GM12878 (cell line): ENCODE results near the gene COL3A1. TPM values are rescaled to one million over a fixed set of nuclear protein-coding genes. Genes with fewer than 3 reads are reported as not detected.

ENCODE experiments used
- MTA2 ChIP-seq: fragments of 450-650 bp; IDR thresholded peaks from 2 replicates; pipeline ENCODE4 v1.6.1; 2016; ENCODE audit warnings: low read depth, mild to moderate bottlenecking, moderate library complexity
- POU2F2 ChIP-seq: IDR thresholded peaks from 3 replicates; pipeline ENCODE4 v1.6.1; 2011; ENCODE audit warnings: low read depth, mild to moderate bottlenecking, low read length, borderline replicate concordance
- SMARCA5 ChIP-seq: fragments of 450-650 bp; IDR thresholded peaks from 2 replicates; pipeline ENCODE4 v1.6.1; 2017; ENCODE audit warnings: mild to moderate bottlenecking
- SMC3 ChIP-seq: IDR thresholded peaks from 2 replicates; pipeline ENCODE4 v1.6.1; 2011; ENCODE audit warnings: low read length, improper control_type of control experiment, borderline replicate concordance
- polyA plus RNA-seq, 11 experiments: library from polyadenylated mRNA; depleted of rRNA in 4 of 11; unstranded in 6 of 11; stranded (reverse) in 5 of 11; fragments of >200 nt; fragmentation: Nextera tagmentation in 4 of 11; fragmentation: Illumina TruSeq in 1 of 11; extraction: Ambion mirVana in 4 of 11; extraction: Trizol in 1 of 11; gene quantifications; 1 replicate in 1 of 11; 2 replicates in 10 of 11; pipeline versions ENCODE4 v1.2.1 to v1.2.3, GENCODE V29; 2011 to 2016; ENCODE audit warnings: inconsistent platforms in 2 of 11, missing spikeins in 2 of 11, low read depth in 1 of 11
- total RNA-seq, 4 experiments: library from RNA; depleted of rRNA in 3 of 4; stranded (reverse); fragments of >200 nt in 3 of 4; fragmentation: Illumina TruSeq in 1 of 4; extraction: Trizol in 1 of 4; gene quantifications; 2 replicates each; pipeline versions ENCODE4 v1.2.1 to v1.2.3, GENCODE V29; 2013 to 2021
- TF ChIP-seq, protein P1 (sequence below): fragments of 450-650 bp; IDR thresholded peaks from 2 replicates; pipeline ENCODE4 v1.6.1; 2016; ENCODE audit warnings: mild to moderate bottlenecking, moderate library complexity, borderline replicate concordance
- TF ChIP-seq, protein P2 (sequence below): fragments of 450-650 bp; formaldehyde crosslinking; IDR thresholded peaks from 2 replicates; pipeline ENCODE4 v1.4.0; 2022; ENCODE audit warnings: mild to moderate bottlenecking, moderate library complexity
- TF ChIP-seq, protein P3 (sequence below): fragments of 450-650 bp; IDR thresholded peaks from 2 replicates; pipeline ENCODE4 v1.6.1; 2017; ENCODE audit warnings: mild to moderate bottlenecking, moderate library complexity

COL3A1 gene
- total and polyA plus RNA-seq, 10 of the 15 experiments (the other 5 are each of a cell fraction or from before 2014, with no cell fraction given): 0.04 to 0.67 (median 0.10) TPM; not detected in 2

DNA sequence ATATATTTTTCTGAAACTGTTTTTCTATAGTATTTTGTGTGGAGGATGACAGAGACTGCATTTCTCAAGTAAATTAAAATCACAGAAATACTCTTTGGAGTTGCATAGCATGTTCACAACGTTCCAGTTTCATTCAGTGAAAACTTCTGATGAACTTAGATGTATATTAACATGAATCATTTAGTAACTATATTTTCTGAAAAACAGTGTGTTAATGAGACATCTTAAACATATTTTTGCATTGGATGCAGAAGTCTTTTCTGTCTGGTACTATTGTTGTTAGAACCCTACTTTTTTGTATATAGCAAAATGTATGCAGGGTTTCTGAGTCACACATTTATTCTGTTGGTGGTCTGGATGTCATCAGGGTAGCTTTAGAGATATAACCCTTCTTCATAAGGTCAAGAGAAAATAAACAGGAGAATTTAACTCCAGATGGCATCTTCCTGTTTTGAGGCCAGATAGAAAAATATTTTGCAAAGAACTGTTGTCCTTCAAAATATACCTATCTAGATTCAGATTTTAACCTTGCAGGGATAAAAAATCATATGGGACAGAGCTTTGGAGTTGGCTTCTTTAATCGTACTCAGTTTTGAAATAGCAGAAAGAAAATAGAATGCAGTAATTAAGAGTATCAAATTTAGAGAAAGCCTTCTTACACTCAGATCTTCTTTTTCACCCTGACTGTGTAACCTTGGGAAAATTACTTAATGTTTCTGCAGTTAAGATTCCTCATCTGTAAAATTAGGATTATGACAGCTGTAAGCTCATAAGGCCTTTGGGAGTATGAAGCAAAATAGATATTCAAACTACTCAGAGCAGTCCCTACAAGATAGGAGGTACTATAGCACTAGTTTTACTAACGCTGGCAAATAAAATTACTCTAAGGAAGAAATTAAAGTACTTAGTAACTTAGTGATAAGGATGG is 5.3 kb downstream of the COL3A1 start (continued):
- TF ChIP-seq, protein P1, sequence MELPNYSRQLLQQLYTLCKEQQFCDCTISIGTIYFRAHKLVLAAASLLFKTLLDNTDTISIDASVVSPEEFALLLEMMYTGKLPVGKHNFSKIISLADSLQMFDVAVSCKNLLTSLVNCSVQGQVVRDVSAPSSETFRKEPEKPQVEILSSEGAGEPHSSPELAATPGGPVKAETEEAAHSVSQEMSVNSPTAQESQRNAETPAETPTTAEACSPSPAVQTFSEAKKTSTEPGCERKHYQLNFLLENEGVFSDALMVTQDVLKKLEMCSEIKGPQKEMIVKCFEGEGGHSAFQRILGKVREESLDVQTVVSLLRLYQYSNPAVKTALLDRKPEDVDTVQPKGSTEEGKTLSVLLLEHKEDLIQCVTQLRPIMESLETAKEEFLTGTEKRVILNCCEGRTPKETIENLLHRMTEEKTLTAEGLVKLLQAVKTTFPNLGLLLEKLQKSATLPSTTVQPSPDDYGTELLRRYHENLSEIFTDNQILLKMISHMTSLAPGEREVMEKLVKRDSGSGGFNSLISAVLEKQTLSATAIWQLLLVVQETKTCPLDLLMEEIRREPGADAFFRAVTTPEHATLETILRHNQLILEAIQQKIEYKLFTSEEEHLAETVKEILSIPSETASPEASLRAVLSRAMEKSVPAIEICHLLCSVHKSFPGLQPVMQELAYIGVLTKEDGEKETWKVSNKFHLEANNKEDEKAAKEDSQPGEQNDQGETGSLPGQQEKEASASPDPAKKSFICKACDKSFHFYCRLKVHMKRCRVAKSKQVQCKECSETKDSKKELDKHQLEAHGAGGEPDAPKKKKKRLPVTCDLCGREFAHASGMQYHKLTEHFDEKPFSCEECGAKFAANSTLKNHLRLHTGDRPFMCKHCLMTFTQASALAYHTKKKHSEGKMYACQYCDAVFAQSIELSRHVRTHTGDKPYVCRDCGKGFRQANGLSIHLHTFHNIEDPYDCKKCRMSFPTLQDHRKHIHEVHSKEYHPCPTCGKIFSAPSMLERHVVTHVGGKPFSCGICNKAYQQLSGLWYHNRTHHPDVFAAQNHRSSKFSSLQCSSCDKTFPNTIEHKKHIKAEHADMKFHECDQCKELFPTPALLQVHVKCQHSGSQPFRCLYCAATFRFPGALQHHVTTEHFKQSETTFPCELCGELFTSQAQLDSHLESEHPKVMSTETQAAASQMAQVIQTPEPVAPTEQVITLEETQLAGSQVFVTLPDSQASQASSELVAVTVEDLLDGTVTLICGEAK: no peak
- TF ChIP-seq, protein P2, sequence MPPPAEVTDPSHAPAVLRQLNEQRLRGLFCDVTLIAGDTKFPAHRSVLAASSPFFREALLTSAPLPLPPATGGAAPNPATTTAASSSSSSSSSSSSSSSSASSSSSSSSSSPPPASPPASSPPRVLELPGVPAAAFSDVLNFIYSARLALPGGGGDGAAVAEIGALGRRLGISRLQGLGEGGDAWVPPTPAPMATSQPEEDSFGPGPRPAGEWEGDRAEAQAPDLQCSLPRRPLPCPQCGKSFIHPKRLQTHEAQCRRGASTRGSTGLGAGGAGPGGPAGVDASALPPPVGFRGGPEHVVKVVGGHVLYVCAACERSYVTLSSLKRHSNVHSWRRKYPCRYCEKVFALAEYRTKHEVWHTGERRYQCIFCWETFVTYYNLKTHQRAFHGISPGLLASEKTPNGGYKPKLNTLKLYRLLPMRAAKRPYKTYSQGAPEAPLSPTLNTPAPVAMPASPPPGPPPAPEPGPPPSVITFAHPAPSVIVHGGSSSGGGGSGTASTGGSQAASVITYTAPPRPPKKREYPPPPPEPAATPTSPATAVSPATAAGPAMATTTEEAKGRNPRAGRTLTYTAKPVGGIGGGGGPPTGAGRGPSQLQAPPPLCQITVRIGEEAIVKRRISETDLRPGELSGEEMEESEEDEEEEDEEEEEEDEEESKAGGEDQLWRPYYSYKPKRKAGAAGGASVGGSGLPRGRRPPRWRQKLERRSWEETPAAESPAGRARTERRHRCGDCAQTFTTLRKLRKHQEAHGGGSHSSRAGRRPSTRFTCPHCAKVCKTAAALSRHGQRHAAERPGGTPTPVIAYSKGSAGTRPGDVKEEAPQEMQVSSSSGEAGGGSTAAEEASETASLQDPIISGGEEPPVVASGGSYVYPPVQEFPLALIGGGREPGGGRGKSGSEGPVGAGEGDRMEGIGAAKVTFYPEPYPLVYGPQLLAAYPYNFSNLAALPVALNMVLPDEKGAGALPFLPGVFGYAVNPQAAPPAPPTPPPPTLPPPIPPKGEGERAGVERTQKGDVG (CRISPR knock-in tag): no peak
- no peak for TF ChIP-seq POU2F2
- TF ChIP-seq, protein P3, sequence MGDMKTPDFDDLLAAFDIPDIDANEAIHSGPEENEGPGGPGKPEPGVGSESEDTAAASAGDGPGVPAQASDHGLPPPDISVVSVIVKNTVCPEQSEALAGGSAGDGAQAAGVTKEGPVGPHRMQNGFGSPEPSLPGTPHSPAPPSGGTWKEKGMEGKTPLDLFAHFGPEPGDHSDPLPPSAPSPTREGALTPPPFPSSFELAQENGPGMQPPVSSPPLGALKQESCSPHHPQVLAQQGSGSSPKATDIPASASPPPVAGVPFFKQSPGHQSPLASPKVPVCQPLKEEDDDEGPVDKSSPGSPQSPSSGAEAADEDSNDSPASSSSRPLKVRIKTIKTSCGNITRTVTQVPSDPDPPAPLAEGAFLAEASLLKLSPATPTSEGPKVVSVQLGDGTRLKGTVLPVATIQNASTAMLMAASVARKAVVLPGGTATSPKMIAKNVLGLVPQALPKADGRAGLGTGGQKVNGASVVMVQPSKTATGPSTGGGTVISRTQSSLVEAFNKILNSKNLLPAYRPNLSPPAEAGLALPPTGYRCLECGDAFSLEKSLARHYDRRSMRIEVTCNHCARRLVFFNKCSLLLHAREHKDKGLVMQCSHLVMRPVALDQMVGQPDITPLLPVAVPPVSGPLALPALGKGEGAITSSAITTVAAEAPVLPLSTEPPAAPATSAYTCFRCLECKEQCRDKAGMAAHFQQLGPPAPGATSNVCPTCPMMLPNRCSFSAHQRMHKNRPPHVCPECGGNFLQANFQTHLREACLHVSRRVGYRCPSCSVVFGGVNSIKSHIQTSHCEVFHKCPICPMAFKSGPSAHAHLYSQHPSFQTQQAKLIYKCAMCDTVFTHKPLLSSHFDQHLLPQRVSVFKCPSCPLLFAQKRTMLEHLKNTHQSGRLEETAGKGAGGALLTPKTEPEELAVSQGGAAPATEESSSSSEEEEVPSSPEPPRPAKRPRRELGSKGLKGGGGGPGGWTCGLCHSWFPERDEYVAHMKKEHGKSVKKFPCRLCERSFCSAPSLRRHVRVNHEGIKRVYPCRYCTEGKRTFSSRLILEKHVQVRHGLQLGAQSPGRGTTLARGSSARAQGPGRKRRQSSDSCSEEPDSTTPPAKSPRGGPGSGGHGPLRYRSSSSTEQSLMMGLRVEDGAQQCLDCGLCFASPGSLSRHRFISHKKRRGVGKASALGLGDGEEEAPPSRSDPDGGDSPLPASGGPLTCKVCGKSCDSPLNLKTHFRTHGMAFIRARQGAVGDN: no peak
- no peak for TF ChIP-seq SMARCA5
- TF ChIP-seq SMC3: no peak
- TF ChIP-seq MTA2: no peak
- TF ChIP-seq, all 136 proteins: peak for 0
